Chondrocyte (in vitro differentiated cells): ENCODE measurements around the gene MPZL2. TPM values are rescaled to one million over a fixed set of nuclear protein-coding genes. Genes with fewer than 3 reads are reported as not detected.

Experiments
- DNase-seq: peaks from one replicate; pipeline ENCODE4 v3.0.0; 2021; ENCODE audit warnings: mixed read lengths, low spot score
- H3K27ac Mint-ChIP-seq: one replicate; pipeline ENCODE4 v1.8.0; 2021; ENCODE audit warnings: mild to moderate bottlenecking, moderate library complexity, mixed read lengths; ENCODE audit not compliant: unreplicated experiment
- H3K27me3 Mint-ChIP-seq: 2 replicates; pipeline ENCODE4 v1.8.0; 2021; ENCODE audit warnings: low read depth, mixed read lengths
- H3K36me3 Mint-ChIP-seq: 2 replicates; pipeline ENCODE4 v1.8.0; 2021; ENCODE audit warnings: low read depth, mixed read lengths
- H3K4me1 Mint-ChIP-seq: 2 replicates; pipeline ENCODE4 v1.8.0; 2021; ENCODE audit warnings: low read depth, mild to moderate bottlenecking, mixed read lengths
- H3K4me3 Mint-ChIP-seq: one replicate; pipeline ENCODE4 v1.8.0; 2021; ENCODE audit warnings: mild to moderate bottlenecking, moderate library complexity, mixed read lengths; ENCODE audit not compliant: unreplicated experiment
- H3K9me3 Mint-ChIP-seq: 2 replicates; pipeline ENCODE4 v1.8.0; 2021; ENCODE audit warnings: low read depth, mixed read lengths
- total RNA-seq: library from RNA; stranded (reverse); gene quantifications from 3 replicates; pipeline ENCODE4 v1.2.1, GENCODE V29; 2021
- TF ChIP-seq, protein P1 (sequence below): fragments of 200-600 bp; sonication (generic); IDR thresholded peaks from 2 replicates; pipeline ENCODE4 v1.5.0; 2021; ENCODE audit warnings: antibody characterized with exemption, mild to moderate bottlenecking, moderate library complexity

The MPZL2 gene
- total RNA-seq, 1 donor from 2014 or later: not detected

DNA sequence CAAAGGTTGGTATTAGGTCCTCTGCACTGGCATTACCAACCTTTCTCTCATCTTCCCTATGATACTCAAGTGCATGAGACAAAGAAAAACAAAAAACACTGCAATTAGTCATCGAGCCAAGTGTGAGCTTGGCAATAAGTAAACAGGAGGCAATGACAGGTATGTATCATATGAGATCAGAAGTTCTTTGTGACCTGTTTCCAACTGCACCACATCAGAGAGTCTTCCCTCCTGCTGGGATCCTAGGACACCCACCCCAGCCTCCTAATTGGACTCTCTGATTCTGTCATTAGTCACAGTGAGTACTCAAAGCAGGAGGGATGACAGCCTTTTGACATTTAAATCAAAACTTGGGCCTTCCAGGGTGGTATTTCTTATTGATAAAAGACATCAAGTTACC lies 31.4 kb downstream of the MPZL2 start:
- TF ChIP-seq, protein P1, sequence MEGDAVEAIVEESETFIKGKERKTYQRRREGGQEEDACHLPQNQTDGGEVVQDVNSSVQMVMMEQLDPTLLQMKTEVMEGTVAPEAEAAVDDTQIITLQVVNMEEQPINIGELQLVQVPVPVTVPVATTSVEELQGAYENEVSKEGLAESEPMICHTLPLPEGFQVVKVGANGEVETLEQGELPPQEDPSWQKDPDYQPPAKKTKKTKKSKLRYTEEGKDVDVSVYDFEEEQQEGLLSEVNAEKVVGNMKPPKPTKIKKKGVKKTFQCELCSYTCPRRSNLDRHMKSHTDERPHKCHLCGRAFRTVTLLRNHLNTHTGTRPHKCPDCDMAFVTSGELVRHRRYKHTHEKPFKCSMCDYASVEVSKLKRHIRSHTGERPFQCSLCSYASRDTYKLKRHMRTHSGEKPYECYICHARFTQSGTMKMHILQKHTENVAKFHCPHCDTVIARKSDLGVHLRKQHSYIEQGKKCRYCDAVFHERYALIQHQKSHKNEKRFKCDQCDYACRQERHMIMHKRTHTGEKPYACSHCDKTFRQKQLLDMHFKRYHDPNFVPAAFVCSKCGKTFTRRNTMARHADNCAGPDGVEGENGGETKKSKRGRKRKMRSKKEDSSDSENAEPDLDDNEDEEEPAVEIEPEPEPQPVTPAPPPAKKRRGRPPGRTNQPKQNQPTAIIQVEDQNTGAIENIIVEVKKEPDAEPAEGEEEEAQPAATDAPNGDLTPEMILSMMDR: no peak
- Mint-ChIP-seq H3K4me1 (peaks cover 4% of the 10 kb centered on the region), H3K27me3 (peaks cover 21% of the 10 kb centered on the region), H3K36me3 (no peaks in the 10 kb centered on the region), H3K9me3 (no peaks in the 10 kb centered on the region), H3K4me3 (no peak overlapping the region), H3K27ac (no peak overlapping the region)
- DNase-seq: no peak

DNA sequence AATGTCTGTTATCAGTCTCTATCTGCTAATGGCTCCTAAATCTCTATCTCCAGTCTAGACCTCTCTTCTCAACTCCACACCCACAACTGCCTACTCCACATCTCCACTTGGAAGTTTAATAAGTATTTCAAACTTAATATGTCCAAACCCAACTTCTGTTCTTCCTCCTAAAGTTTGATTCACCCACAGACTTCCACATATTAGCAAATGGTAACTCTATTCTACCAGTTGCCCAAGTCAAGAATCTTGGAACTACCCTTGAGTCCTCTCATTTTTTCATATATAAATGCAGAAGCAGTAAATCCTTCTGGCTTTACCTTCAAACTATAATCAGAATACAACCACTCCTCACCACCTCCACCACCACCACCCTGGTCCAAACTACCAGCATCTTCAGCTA lies 32.6 kb downstream of the MPZL2 start:
- peaks cover 4% of the 10 kb centered on the region for H3K4me1 Mint-ChIP-seq
- TF ChIP-seq, protein P1: no peak
- DNase-seq: no peak
- H3K27me3 Mint-ChIP-seq: peaks cover 25% of the 10 kb centered on the region
- H3K4me3 Mint-ChIP-seq: no peak overlapping the region
- H3K36me3 Mint-ChIP-seq: no peaks in the 10 kb centered on the region
- H3K9me3 Mint-ChIP-seq: no peaks in the 10 kb centered on the region
- no peak overlapping the region for H3K27ac Mint-ChIP-seq

DNA sequence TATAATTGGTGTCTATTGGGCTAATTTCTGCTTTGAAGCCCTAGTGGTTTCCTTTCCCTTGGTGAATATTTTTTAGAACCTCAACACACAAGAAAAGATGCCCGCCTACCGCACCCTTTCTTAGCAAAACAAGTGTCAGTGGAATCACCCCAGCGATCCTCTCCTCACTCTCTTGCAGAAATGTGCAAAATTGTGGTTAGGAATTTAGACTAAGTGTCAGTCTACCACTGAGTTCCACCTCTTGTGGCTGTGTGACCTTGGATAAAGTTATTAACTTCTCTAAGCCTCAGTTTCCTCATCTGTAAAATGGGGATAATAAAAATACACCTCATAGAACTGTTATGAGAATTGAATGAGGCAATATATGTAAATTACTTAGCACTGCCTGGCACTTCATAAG lies 34.0 kb downstream of the MPZL2 start:
- no peaks in the 10 kb centered on the region for H3K36me3 Mint-ChIP-seq
- peaks cover 26% of the 10 kb centered on the region for H3K27me3 Mint-ChIP-seq
- no peak for DNase-seq
- peaks cover 4% of the 10 kb centered on the region for H3K4me1 Mint-ChIP-seq
- H3K4me3 Mint-ChIP-seq: no peak overlapping the region
- H3K27ac Mint-ChIP-seq: no peak overlapping the region
- H3K9me3 Mint-ChIP-seq: no peaks in the 10 kb centered on the region
- TF ChIP-seq, protein P1: no peak

GRCh38 chr11:118229274-118229847 lies 34.7 kb downstream of the MPZL2 start:
- Mint-ChIP-seq H3K4me3 (no peak overlapping the region), H3K9me3 (no peaks in the 10 kb centered on the region), H3K27ac (no peak overlapping the region), H3K4me1 (peaks cover 4% of the 10 kb centered on the region), H3K27me3 (peaks cover 24% of the 10 kb centered on the region), H3K36me3 (no peaks in the 10 kb centered on the region)
- no peak for DNase-seq
- TF ChIP-seq, protein P1: no peak

- TF ChIP-seq, protein P1: no peak
- peaks cover 26% of the 10 kb centered on the region for H3K27me3 Mint-ChIP-seq
- H3K9me3 Mint-ChIP-seq: no peaks in the 10 kb centered on the region
- DNase-seq: no peak
- H3K4me1 Mint-ChIP-seq: peaks cover 4% of the 10 kb centered on the region
- H3K36me3 Mint-ChIP-seq: no peaks in the 10 kb centered on the region
- H3K27ac Mint-ChIP-seq: no peak overlapping the region
- H3K4me3 Mint-ChIP-seq: no peak overlapping the region
Observed at GRCh38 chr11:118227865-118228785, 36.0 kb downstream of the MPZL2 start.
